ENCODE results near the gene UACA. TPM values are rescaled to one million over a fixed set of nuclear protein-coding genes. Genes with fewer than 3 reads are reported as not detected.

Gene UACA
- total RNA-seq, 1 donor from 2014 or later, result 39.7 TPM

- DNase-seq (ENCODE audit: low read depth), result no peak
Measured at GRCh38 chr15:70690021-70690420, 73.3 kb downstream of the UACA start.

GRCh38 chr15:70687482-70687881, 75.9 kb downstream of the UACA start:
- H3K4me3 ChIP-seq (ENCODE audit: low read depth, low read length), result no peak overlapping the region
- no peak for DNase-seq (ENCODE audit: low read depth)
- TF ChIP-seq CTCF (conservative IDR thresholded peaks at IDR 0.05; ENCODE audit: low read depth, low read length), result no peak

More at GRCh38 chr15:70690021-70690420, 73.3 kb downstream of the UACA start:
- no peak for TF ChIP-seq CTCF (conservative IDR thresholded peaks at IDR 0.05; ENCODE audit: low read depth, low read length)
- H3K4me3 ChIP-seq (ENCODE audit: low read depth, low read length), result no peak overlapping the region

GRCh38 chr15:70680817-70681216, 82.5 kb downstream of the UACA start:
- H3K4me3 ChIP-seq (ENCODE audit: low read depth, low read length), result no peak overlapping the region
- no peak for DNase-seq (ENCODE audit: low read depth)
- no peak for TF ChIP-seq CTCF (conservative IDR thresholded peaks at IDR 0.05; ENCODE audit: low read depth, low read length)

DNA sequence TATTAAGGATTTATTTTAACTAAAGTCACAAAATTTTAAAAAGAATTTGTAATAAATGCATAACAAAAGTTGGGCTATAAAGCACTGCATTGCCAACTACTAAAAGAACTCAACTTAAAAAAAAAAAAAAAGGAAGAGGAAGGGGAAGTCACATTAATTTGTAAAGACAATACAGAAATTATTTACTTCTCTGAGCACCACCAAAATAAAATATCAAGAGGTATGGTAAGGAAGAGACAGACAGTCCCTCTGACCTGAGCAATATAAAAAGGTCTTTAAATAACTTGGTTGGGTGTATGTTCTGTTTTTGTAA, 83.5 kb downstream of the UACA start:
- H3K4me3 ChIP-seq (ENCODE audit: low read depth, low read length), result no peak overlapping the region
- TF ChIP-seq CTCF (conservative IDR thresholded peaks at IDR 0.05; ENCODE audit: low read depth, low read length), result no peak
- no peak for DNase-seq (ENCODE audit: low read depth)

GRCh38 chr15:70672081-70672480, 91.3 kb downstream of the UACA start:
- H3K4me3 ChIP-seq (ENCODE audit: low read depth, low read length), result no peak overlapping the region
- DNase-seq (ENCODE audit: low read depth), result no peak
- TF ChIP-seq CTCF (conservative IDR thresholded peaks at IDR 0.05; ENCODE audit: low read depth, low read length), result no peak

DNA sequence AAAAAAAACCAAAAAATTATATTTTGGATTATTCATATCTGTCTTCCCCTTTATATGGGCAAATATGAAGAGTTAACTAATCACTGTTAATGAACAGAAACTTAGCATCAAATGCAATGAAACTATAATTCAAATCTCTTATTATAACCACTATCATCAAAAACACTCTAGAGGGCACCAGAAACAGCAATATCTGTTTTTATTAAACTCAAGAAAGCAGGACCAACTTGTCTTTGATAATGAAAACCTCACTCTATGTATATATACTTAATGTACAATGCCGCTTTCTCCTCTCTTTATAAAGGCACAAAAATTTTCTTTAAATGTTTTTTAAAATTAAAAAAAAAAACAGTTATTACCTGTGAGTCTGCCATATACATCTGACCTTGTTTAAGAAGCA, 92.7 kb downstream of the UACA start:
- TF ChIP-seq CTCF (conservative IDR thresholded peaks at IDR 0.05; ENCODE audit: low read depth, low read length), result no peak
- no peak overlapping the region for H3K4me3 ChIP-seq (ENCODE audit: low read depth, low read length)
- no peak for DNase-seq (ENCODE audit: low read depth)

- DNase-seq (ENCODE audit: low read depth), result no peak
Measured at GRCh38 chr15:70669966-70670658, 93.2 kb downstream of the UACA start.

More at GRCh38 chr15:70669966-70670658, 93.2 kb downstream of the UACA start:
- no peak for TF ChIP-seq CTCF (conservative IDR thresholded peaks at IDR 0.05; ENCODE audit: low read depth, low read length)
- no peak overlapping the region for H3K4me3 ChIP-seq (ENCODE audit: low read depth, low read length)

All from epithelial cell of proximal tubule (primary cell).